Measurements from ENCODE around the gene TUBD1. TPM values are rescaled to one million over a fixed set of nuclear protein-coding genes. Genes with fewer than 3 reads are reported as not detected.

TUBD1 gene
- polyA plus RNA-seq, 1 donor (not counting 4 experiments of a cell fraction or from before 2014, with no cell fraction given): 7.6 TPM

GRCh38 chr17:59907467-59907866, 14.7 kb upstream of the TUBD1 start:
- no peak overlapping the region for H2AFZ ChIP-seq (ENCODE audit: control insufficient read depth, low read length)
- H3K4me2 ChIP-seq (ENCODE audit: control insufficient read depth, extremely low read depth, insufficient read depth, low read depth, low read length): no peak overlapping the region
- H3K9me1 ChIP-seq (ENCODE audit: control insufficient read depth, extremely low read depth, insufficient read depth, low read length): no peaks in the 10 kb centered on the region
- no peak overlapping the region for H3K9ac ChIP-seq (ENCODE audit: control insufficient read depth, extremely low read depth, insufficient read depth, low read length)
- no peak overlapping the region for H3K4me3 ChIP-seq (ENCODE audit: control insufficient read depth in 2 of 3, extremely low read depth in 1 of 3, insufficient read depth in 2 of 3, low read depth in 1 of 3, low read length in 3 of 3)
- no peaks in the 10 kb centered on the region for H3K9me3 ChIP-seq (ENCODE audit: control insufficient read depth, low read depth, low read length)
- TF ChIP-seq EZH2 (IDR thresholded peaks at IDR 0.05; ENCODE audit: low read length) (no peak), CTCF (optimal IDR thresholded peaks at IDR 0.05 in 1 of 3, IDR thresholded peaks at IDR 0.05 in 1 of 3, conservative IDR thresholded peaks at IDR 0.05 in 1 of 3; ENCODE audit: extremely low read depth in 1 of 3, insufficient read depth in 2 of 3, low read length in 3 of 3) (no peak)
- DNase-seq (ENCODE audit: low read depth, low spot score): no peak
- peaks cover 48% of the 10 kb centered on the region for H3K79me2 ChIP-seq (ENCODE audit: control insufficient read depth, insufficient read depth, low read length)
- no peaks in the 10 kb centered on the region for H3K27me3 ChIP-seq (ENCODE audit: control insufficient read depth, extremely low read depth, insufficient read depth, low read length)
- H3K36me3 ChIP-seq (ENCODE audit: control insufficient read depth in 2 of 2, extremely low read depth in 1 of 2, insufficient read depth in 2 of 2, low read length in 2 of 2): peaks cover 0 to 7% of the 10 kb centered on the region in 2 experiments
- no peak overlapping the region for H3K27ac ChIP-seq (ENCODE audit: control insufficient read depth, insufficient read depth, low read length)
- FAIRE-seq: no peak
- H4K20me1 ChIP-seq (ENCODE audit: control insufficient read depth, extremely low read depth, insufficient read depth, low read length): no peaks in the 10 kb centered on the region
- H3K4me1 ChIP-seq (ENCODE audit: control insufficient read depth, extremely low read depth, insufficient read depth, low read length): no peaks in the 10 kb centered on the region
- dilution Hi-C loops (cut with MboI; ENCODE audit: extremely low pct_ligation_motif_present, low sequenced_read_pairs): no loop called here

GRCh38 chr17:59903455-59903854, 10.7 kb upstream of the TUBD1 start:
- H3K4me1 ChIP-seq (ENCODE audit: control insufficient read depth, extremely low read depth, insufficient read depth, low read length): no peaks in the 10 kb centered on the region
- H3K4me2 ChIP-seq (ENCODE audit: control insufficient read depth, extremely low read depth, insufficient read depth, low read depth, low read length): no peak overlapping the region
- TF ChIP-seq EZH2 (IDR thresholded peaks at IDR 0.05; ENCODE audit: low read length) (no peak), CTCF (optimal IDR thresholded peaks at IDR 0.05 in 1 of 3, IDR thresholded peaks at IDR 0.05 in 1 of 3, conservative IDR thresholded peaks at IDR 0.05 in 1 of 3; ENCODE audit: extremely low read depth in 1 of 3, insufficient read depth in 2 of 3, low read length in 3 of 3) (no peak)
- peaks cover 0 to 3% of the 10 kb centered on the region in 2 experiments for H3K36me3 ChIP-seq (ENCODE audit: control insufficient read depth in 2 of 2, extremely low read depth in 1 of 2, insufficient read depth in 2 of 2, low read length in 2 of 2)
- dilution Hi-C loops (cut with MboI; ENCODE audit: extremely low pct_ligation_motif_present, low sequenced_read_pairs): no loop called here
- FAIRE-seq (no peak), DNase-seq (ENCODE audit: low read depth, low spot score) (no peak)
- peaks cover 81% of the 10 kb centered on the region for H3K79me2 ChIP-seq (ENCODE audit: control insufficient read depth, insufficient read depth, low read length)
- H3K9me1 ChIP-seq (ENCODE audit: control insufficient read depth, extremely low read depth, insufficient read depth, low read length): no peaks in the 10 kb centered on the region
- no peak overlapping the region for H3K4me3 ChIP-seq (ENCODE audit: control insufficient read depth in 2 of 3, extremely low read depth in 1 of 3, insufficient read depth in 2 of 3, low read depth in 1 of 3, low read length in 3 of 3)
- H3K27ac ChIP-seq (ENCODE audit: control insufficient read depth, insufficient read depth, low read length): no peak overlapping the region
- H3K9ac ChIP-seq (ENCODE audit: control insufficient read depth, extremely low read depth, insufficient read depth, low read length): no peak overlapping the region
- H2AFZ ChIP-seq (ENCODE audit: control insufficient read depth, low read length): no peak overlapping the region
- H3K27me3 ChIP-seq (ENCODE audit: control insufficient read depth, extremely low read depth, insufficient read depth, low read length): no peaks in the 10 kb centered on the region
- H4K20me1 ChIP-seq (ENCODE audit: control insufficient read depth, extremely low read depth, insufficient read depth, low read length): no peaks in the 10 kb centered on the region
- H3K9me3 ChIP-seq (ENCODE audit: control insufficient read depth, low read depth, low read length): no peaks in the 10 kb centered on the region

All from keratinocyte (primary cell).